SK-N-SH (cell line): ENCODE measurements around the gene PNP. TPM values are rescaled to one million over a fixed set of nuclear protein-coding genes. Genes with fewer than 3 reads are reported as not detected.

Source experiments
- CTCF ChIA-PET: fragments of 300-600, 350-600 bp; formaldehyde crosslinking; extraction: SDS; loops from one replicate; lab custom pipeline; 2021; lab: Yijun Ruan, JAX
- POLR2A ChIA-PET: fragments of 350-600 bp; sonication (Branson Sonifier 250); formaldehyde crosslinking; extraction: SDS; loops from one replicate; lab custom pipeline; 2020; ENCODE audit warnings: antibody characterized with exemption, inconsistent platforms; lab: Yijun Ruan, JAX
- DNase-seq: peaks from one replicate; pipeline ENCODE4 v3.0.0; 2012
- H2AFZ ChIP-seq: fragments of 200-600 bp; sonication (generic); 2 replicates; pipeline ENCODE4 v1.8.1; 2016; ENCODE audit warnings: antibody characterized with exemption, mild to moderate bottlenecking, low read depth
- H3F3A ChIP-seq: fragments of 200-600 bp; sonication (generic); replicated peaks from 2 replicates; pipeline ENCODE3; 2016; ENCODE audit warnings: antibody characterized with exemption, mild to moderate bottlenecking; ENCODE audit not compliant: insufficient read depth
- H3K27ac ChIP-seq, 2 experiments: fragments of 200-500 bp in 1 of 2; fragments of 200-600 bp in 1 of 2; sonication (Bioruptor generic) in 1 of 2; sonication (generic), shearing (Covaris generic) in 1 of 2; 2 replicates each; pipeline versions ENCODE4 v1.5.1 to v1.6.1; 2014 to 2016; ENCODE audit warnings: low read depth in 2 of 2, inconsistent platforms in 1 of 2, low read length in 1 of 2, mild to moderate bottlenecking in 1 of 2, mixed read lengths in 1 of 2
- H3K27me3 ChIP-seq: fragments of 200-600 bp; sonication (generic), shearing (Covaris generic); 2 replicates; pipeline ENCODE4 v1.6.1; 2016; ENCODE audit warnings: mixed run types; ENCODE audit not compliant: insufficient read depth
- H3K36me3 ChIP-seq, 2 experiments: fragments of 200-500 bp in 1 of 2; fragments of 200-600 bp in 1 of 2; sonication (Bioruptor generic) in 1 of 2; sonication (generic) in 1 of 2; replicated peaks in 1 of 2; 2 replicates each; pipeline versions ENCODE3 to v1.5.1; 2014 to 2016; ENCODE audit warnings: low read length in 1 of 2, mild to moderate bottlenecking in 1 of 2; ENCODE audit not compliant: insufficient read depth in 2 of 2, control insufficient read depth in 1 of 2
- H3K4me1 ChIP-seq, 2 experiments: fragments of 200-500 bp in 1 of 2; fragments of 200-600 bp in 1 of 2; sonication (Bioruptor generic) in 1 of 2; sonication (generic), shearing (Covaris generic) in 1 of 2; 2 replicates each; pipeline versions ENCODE4 v1.5.1 to v1.6.1; 2014 to 2016; ENCODE audit warnings: low read depth in 1 of 2, low read length in 1 of 2, mixed run types in 1 of 2; ENCODE audit not compliant: insufficient read depth in 2 of 2, control insufficient read depth in 1 of 2
- H3K4me2 ChIP-seq: fragments of 200-600 bp; sonication (generic), shearing (Covaris generic); 2 replicates; pipeline ENCODE4 v1.6.1; 2017; ENCODE audit warnings: mixed run types
- H3K4me3 ChIP-seq, 2 experiments: fragments of 200-500 bp in 1 of 2; fragments of 200-600 bp in 1 of 2; sonication (Bioruptor generic) in 1 of 2; sonication (generic), shearing (Covaris generic) in 1 of 2; 2 replicates each; pipeline versions ENCODE4 v1.5.1 to v1.8.1; 2014 to 2016; ENCODE audit warnings: low read depth in 2 of 2, inconsistent platforms in 1 of 2, low read length in 1 of 2, mild to moderate bottlenecking in 1 of 2, mixed read lengths in 1 of 2, moderate library complexity in 1 of 2
- H3K79me2 ChIP-seq: fragments of 200-600 bp; sonication (generic); 2 replicates; pipeline ENCODE4 v1.8.1; 2017; ENCODE audit warnings: mild to moderate bottlenecking; ENCODE audit not compliant: insufficient read depth
- H3K9ac ChIP-seq: fragments of 200-600 bp; sonication (generic); 2 replicates; pipeline ENCODE4 v1.6.1; 2017; ENCODE audit warnings: mixed run types
- H3K9me2 ChIP-seq: fragments of 200-600 bp; sonication (generic); 2 replicates; pipeline ENCODE4 v1.6.1; 2017; ENCODE audit warnings: mixed run types
- H3K9me3 ChIP-seq: fragments of 200-600 bp; sonication (generic); 2 replicates; pipeline ENCODE4 v1.6.1; 2017; ENCODE audit warnings: mixed run types, mild to moderate bottlenecking, moderate library complexity
- H4K20me1 ChIP-seq: fragments of 200-600 bp; sonication (generic); 2 replicates; pipeline ENCODE4 v1.6.1; 2017; ENCODE audit warnings: mild to moderate bottlenecking, mixed run types; ENCODE audit not compliant: insufficient read depth
- FOSL2 ChIP-seq: IDR thresholded peaks from 2 replicates; pipeline ENCODE4 v1.4.0; 2012; ENCODE audit warnings: low read depth, mild to moderate bottlenecking, moderate library complexity, borderline replicate concordance
- FOXJ3 ChIP-seq: sonication (generic); formaldehyde crosslinking; IDR thresholded peaks from 2 replicates; pipeline ENCODE4 v1.5.1; 2020; ENCODE audit warnings: mild to moderate bottlenecking, missing genetic modification reagents
- IRF3 ChIP-seq: fragments of 150-350 bp; IDR thresholded peaks from 2 replicates; pipeline ENCODE4 v1.6.1; 2016; ENCODE audit warnings: mild to moderate bottlenecking, low read depth, low read length
- JUND ChIP-seq: IDR thresholded peaks from 2 replicates; pipeline ENCODE4 v1.4.0; 2012
- NFIC ChIP-seq: IDR thresholded peaks from 2 replicates; pipeline ENCODE4 v1.4.0; 2012; ENCODE audit warnings: borderline replicate concordance
- NRF1 ChIP-seq: IDR thresholded peaks from 2 replicates; pipeline ENCODE4 v1.6.1; 2012; ENCODE audit warnings: low read depth, mild to moderate bottlenecking, low read length
- TCF12 ChIP-seq: IDR thresholded peaks from 2 replicates; pipeline ENCODE4 v1.4.0; 2012
- USF2 ChIP-seq: fragments of 150-350 bp; IDR thresholded peaks from 2 replicates; pipeline ENCODE4 v1.6.1; 2017; ENCODE audit warnings: antibody characterized with exemption, low read length, low read depth, borderline replicate concordance
- YY1 ChIP-seq: IDR thresholded peaks from 2 replicates; pipeline ENCODE4 v1.4.0; 2012; ENCODE audit warnings: low read depth, mild to moderate bottlenecking
- WGBS: methylation state at CpG from one replicate; pipeline ENCODE4 v1.1.6; 2017; ENCODE audit warnings: low lambda C conversion rate; 5-methylcytosine and 5-hydroxymethylcytosine counted together
- polyA plus RNA-seq, 3 experiments: library from polyadenylated mRNA; depleted of rRNA; stranded (reverse); fragments of >200 nt; gene quantifications; 2 replicates each; pipeline ENCODE4 v1.2.3, GENCODE V29; 2012

The PNP gene
- polyA plus RNA-seq, 1 of the 3 experiments (the other 2 are of a cell fraction), result 29.8 TPM

- no peaks in the 10 kb centered on the region for H4K20me1 ChIP-seq
- no peak overlapping the region for H3K4me3 ChIP-seq
- no peak overlapping the region for H3K9ac ChIP-seq
- no peaks in the 10 kb centered on the region; the same call in 1 of the 2 replicates for H3K27me3 ChIP-seq
- CTCF ChIA-PET, result interaction anchor here (3.3 kb wide), 1 partner anchor 10 kb away, joined by 19 read pairs; the partner anchor contains the start of gene TEP1
- no peak for DNase-seq
- no peaks in the 10 kb centered on the region for H3K79me2 ChIP-seq
- H3F3A ChIP-seq, result no peaks in the 10 kb centered on the region
- 10% methylated on average over 2 of the region's 2 CpGs for WGBS
- H3K36me3 ChIP-seq, result no peaks in the 10 kb centered on the region
- no peak for TF ChIP-seq YY1
- TF ChIP-seq, all 33 proteins: peak for 0
- Histone ChIP-seq H3K27ac (no peak overlapping the region), H2AFZ (0 out of 2 replicates have a peak overlapping the region, but pooled peaks have one; percentile 48), H3K4me2 (no peak overlapping the region), H3K9me3 (no peaks in the 10 kb centered on the region), H3K4me1 (peaks cover 0 to 5% of the 10 kb centered on the region in 2 experiments; a peak in 1 of 4 replicates), H3K9me2 (no peaks in the 10 kb centered on the region)
- POLR2A ChIA-PET, result no interaction called here
Measured at GRCh38 chr14:20424851-20425250, 44.4 kb upstream of the PNP start.

GRCh38 chr14:20427231-20428009 is 41.8 kb upstream of the PNP start:
- WGBS, result 69% methylated on average over 5 of the region's 5 CpGs
- Histone ChIP-seq H3K27ac (no peak overlapping the region), H3K4me3 (no peak overlapping the region), H3K36me3 (no peaks in the 10 kb centered on the region), H2AFZ (peak overlapping the region; percentile 91), H3K4me1 (peaks cover 0 to 7% of the 10 kb centered on the region in 2 experiments; a peak in 1 of 4 replicates), H3K79me2 (no peaks in the 10 kb centered on the region), H3K4me2 (peak overlapping the region; percentile 64; the same call in 1 of the 2 replicates), H4K20me1 (no peaks in the 10 kb centered on the region), H3K9me3 (no peaks in the 10 kb centered on the region), H3K27me3 (no peaks in the 10 kb centered on the region), H3K9me2 (no peaks in the 10 kb centered on the region), H3F3A (no peaks in the 10 kb centered on the region), H3K9ac (no peak overlapping the region)
- CTCF ChIA-PET, result interaction anchor here (2.0 kb wide), 1 partner anchor 12 kb away, joined by 7 read pairs; no protein-coding TSS in a partner anchor
- DNase-seq, result no peak
- POLR2A ChIA-PET, result no interaction called here
- no peak for TF ChIP-seq USF2
- peak; percentile 39; the same call in 1 of the 2 replicates for TF ChIP-seq FOSL2
- peak; percentile 26; the same call in 1 of the 2 replicates for TF ChIP-seq JUND
- no peak for TF ChIP-seq NFIC
- TF ChIP-seq NRF1, result no peak
- TF ChIP-seq IRF3, result no peak
- TF ChIP-seq YY1, result no peak
- no peak for TF ChIP-seq TCF12
- TF ChIP-seq FOXJ3 (CRISPR knock-in tag), result no peak
- TF ChIP-seq, all 33 proteins: peak for 2
